ENCODE data around the gene VAV1.

The VAV1 gene

GRCh38 chr19:6793411-6793810 is 20.9 kb downstream of the VAV1 start (continued):
- TF ChIP-seq GLIS2 (tag by site-specific recombination; IDR thresholded peaks at IDR 0.05) (no peak), ZNF223 (tag by site-specific recombination; IDR thresholded peaks at IDR 0.05) (no peak)

- Histone ChIP-seq H3K9me3 (ENCODE audit: control insufficient read depth, insufficient read depth, low read depth, low read length) (no peaks in the 10 kb centered on the region), H3K4me1 (ENCODE audit: control insufficient read depth, insufficient read depth, low read length) (peaks cover 2% of the 10 kb centered on the region; the same call in 1 of the 2 replicates), H3K4me3 (ENCODE audit: low read depth, low read length) (no peak overlapping the region), H3K27ac (ENCODE audit: extremely low read depth, low read depth, low read length) (no peak overlapping the region), H3K36me3 (ENCODE audit: control insufficient read depth in 2 of 2, insufficient read depth in 1 of 2, low read length in 2 of 2) (no peaks in the 10 kb centered on the region)
- POLR2A ChIA-PET, result no interaction called here
- CTCF ChIA-PET, result interaction anchor here (0.6 kb wide), 1 partner anchor 293 kb away, joined by 10 read pairs; no protein-coding TSS in a partner anchor
- TF ChIP-seq ZNF292 (tag by site-specific recombination; IDR thresholded peaks at IDR 0.05; ENCODE audit: borderline replicate concordance, low read depth), result no peak
- TF ChIP-seq GLI2 (tag by site-specific recombination; IDR thresholded peaks at IDR 0.05; ENCODE audit: borderline replicate concordance, low read depth), result no peak
- no peak for TF ChIP-seq ZBTB17 (tag by site-specific recombination; IDR thresholded peaks at IDR 0.05)
Observed at GRCh38 chr19:6793973-6794372, 21.5 kb downstream of the VAV1 start.

- Histone ChIP-seq H3K36me3 (ENCODE audit: control insufficient read depth in 2 of 2, insufficient read depth in 1 of 2, low read length in 2 of 2) (no peaks in the 10 kb centered on the region), H3K9me3 (ENCODE audit: control insufficient read depth, insufficient read depth, low read depth, low read length) (no peaks in the 10 kb centered on the region), H3K4me1 (ENCODE audit: control insufficient read depth, insufficient read depth, low read length) (peaks cover 2% of the 10 kb centered on the region; the same call in 1 of the 2 replicates), H3K27ac (ENCODE audit: extremely low read depth, low read depth, low read length) (no peak overlapping the region), H3K4me3 (ENCODE audit: low read depth, low read length) (no peak overlapping the region)
- TF ChIP-seq BCL11B (tag by site-specific recombination; IDR thresholded peaks at IDR 0.05; ENCODE audit: low read depth) (no peak), ZNF202 (tag by site-specific recombination; IDR thresholded peaks at IDR 0.05; ENCODE audit: borderline replicate concordance) (no peak), SETDB1 (IDR thresholded peaks at IDR 0.05; ENCODE audit: insufficient read length, low read length) (peak; percentile 50)
- POLR2A ChIA-PET, result no interaction called here
- CTCF ChIA-PET, result interaction anchor here (0.6 kb wide), 1 partner anchor 294 kb away, joined by 10 read pairs; no protein-coding TSS in a partner anchor
Observed at GRCh38 chr19:6794686-6795431, 22.4 kb downstream of the VAV1 start.

GRCh38 chr19:6796278-6796677 is 23.8 kb downstream of the VAV1 start:
- 0 out of 2 replicates have a peak, but pooled peaks cover 1% of the 10 kb centered on the region for H3K4me1 ChIP-seq (ENCODE audit: control insufficient read depth, insufficient read depth, low read length)
- no peak overlapping the region for H3K4me3 ChIP-seq (ENCODE audit: low read depth, low read length)
- H3K27ac ChIP-seq (ENCODE audit: extremely low read depth, low read depth, low read length), result no peak overlapping the region
- TF ChIP-seq SALL2 (tag by site-specific recombination; IDR thresholded peaks at IDR 0.05; ENCODE audit: borderline replicate concordance) (no peak), ZNF623 (tag by site-specific recombination; IDR thresholded peaks at IDR 0.05) (peak; percentile 85)
- ChIA-PET POLR2A (interaction anchor here (0.5 kb wide), 1 partner anchor 414 kb away, joined by 3 read pairs; no protein-coding TSS in a partner anchor), CTCF (no interaction called here)
- no peaks in the 10 kb centered on the region for H3K9me3 ChIP-seq (ENCODE audit: control insufficient read depth, insufficient read depth, low read depth, low read length)
- no peaks in the 10 kb centered on the region for H3K36me3 ChIP-seq (ENCODE audit: control insufficient read depth in 2 of 2, insufficient read depth in 1 of 2, low read length in 2 of 2)

GRCh38 chr19:6797646-6798045 is 25.1 kb downstream of the VAV1 start:
- H3K9me3 ChIP-seq (ENCODE audit: control insufficient read depth, insufficient read depth, low read depth, low read length), result no peaks in the 10 kb centered on the region
- H3K36me3 ChIP-seq (ENCODE audit: control insufficient read depth in 2 of 2, insufficient read depth in 1 of 2, low read length in 2 of 2), result no peaks in the 10 kb centered on the region
- CTCF ChIA-PET, result no interaction called here
- POLR2A ChIA-PET, result interaction anchor here (0.7 kb wide), 1 partner anchor 601 kb away, joined by 6 read pairs; no protein-coding TSS in a partner anchor
- 0 out of 2 replicates have a peak, but pooled peaks cover 2% of the 10 kb centered on the region for H3K4me1 ChIP-seq (ENCODE audit: control insufficient read depth, insufficient read depth, low read length)
- no peak overlapping the region for H3K4me3 ChIP-seq (ENCODE audit: low read depth, low read length)
- H3K27ac ChIP-seq (ENCODE audit: extremely low read depth, low read depth, low read length), result no peak overlapping the region
- TF ChIP-seq ZNF639 (tag by site-specific recombination; IDR thresholded peaks at IDR 0.05), result no peak
- TF ChIP-seq ZNF514 (tag by site-specific recombination; IDR thresholded peaks at IDR 0.05), result no peak
- no peak for TF ChIP-seq RBAK (tag by site-specific recombination; IDR thresholded peaks at IDR 0.05)
- TF ChIP-seq ZNF248 (tag by site-specific recombination; IDR thresholded peaks at IDR 0.05), result no peak
- no peak for TF ChIP-seq MEIS1 (CRISPR knock-in tag; IDR thresholded peaks at IDR 0.05; ENCODE audit: borderline replicate concordance)
- no peak for TF ChIP-seq ZNF266 (tag by site-specific recombination; IDR thresholded peaks at IDR 0.05; ENCODE audit: low read depth)
- TF ChIP-seq ZNF280D (tag by site-specific recombination; IDR thresholded peaks at IDR 0.05), result no peak
- TF ChIP-seq IKZF3 (tag by site-specific recombination; IDR thresholded peaks at IDR 0.05), result no peak
- TF ChIP-seq ZNF580 (tag by site-specific recombination; IDR thresholded peaks at IDR 0.05), result no peak
- no peak for TF ChIP-seq KLF10 (tag by site-specific recombination; IDR thresholded peaks at IDR 0.05)
- no peak for TF ChIP-seq ZNF24 (tag by site-specific recombination; IDR thresholded peaks at IDR 0.05)
- TF ChIP-seq SETDB1 (IDR thresholded peaks at IDR 0.05; ENCODE audit: insufficient read length, low read length), result no peak
- no peak for TF ChIP-seq ZNF707 (tag by site-specific recombination; IDR thresholded peaks at IDR 0.05)

All from HEK293 (cell line).